Left forelimb (tissue), 1 donor: ENCODE data around the gene SRSF5.
"Not testable (repeated sequence)": the region's sequence is repeated elsewhere in the genome, so short reads cannot be mapped to it uniquely, and the experiment has no call there.

ENCODE experiments used
- DNase-seq: peaks from one replicate; pipeline ENCODE4 v3.0.0-alpha.2; 2018; ENCODE audit warnings: low spot score

The SRSF5 gene

GRCh38 chr14:69808919-69809808 is 42.2 kb downstream of the SRSF5 start:
- no peak for DNase-seq

- no peak for DNase-seq
Measured at GRCh38 chr14:69811227-69811867, 44.4 kb downstream of the SRSF5 start.

GRCh38 chr14:69811868-69812252 is 44.9 kb downstream of the SRSF5 start:
- no peak for DNase-seq

- no peak for DNase-seq
Measured at GRCh38 chr14:69812711-69813110, 45.8 kb downstream of the SRSF5 start.

- not testable (repeated sequence) for DNase-seq
Measured at GRCh38 chr14:69813346-69813745, 46.4 kb downstream of the SRSF5 start.

GRCh38 chr14:69814397-69814796 is 47.5 kb downstream of the SRSF5 start:
- no peak for DNase-seq

- no peak for DNase-seq
Measured at GRCh38 chr14:69815556-69815955, 48.6 kb downstream of the SRSF5 start.

GRCh38 chr14:69816216-69816615 is 49.3 kb downstream of the SRSF5 start:
- no peak for DNase-seq

GRCh38 chr14:69818758-69819191 is 51.8 kb downstream of the SRSF5 start:
- no peak for DNase-seq

GRCh38 chr14:69819607-69820006 is 52.7 kb downstream of the SRSF5 start:
- DNase-seq = no peak

GRCh38 chr14:69820991-69821390 is 54.0 kb downstream of the SRSF5 start:
- DNase-seq = no peak
